SK-N-MC (cell line): ENCODE results near the gene DIP2C.

ENCODE experiments used
- DNase-seq: peaks from one replicate; pipeline ENCODE4 v3.0.0-alpha.2; 2011; ENCODE audit warnings: low read depth, low spot score
- H3K27ac ChIP-seq: fragments of 200-600 bp; sonication (generic); 2 replicates; pipeline ENCODE4 v1.5.1; 2016; ENCODE audit warnings: mixed run types
- H3K36me3 ChIP-seq: fragments of 200-600 bp; sonication (generic); 2 replicates; pipeline ENCODE4 v1.6.1; 2017; ENCODE audit warnings: antibody characterized with exemption, low read length, mixed read lengths; ENCODE audit not compliant: insufficient read depth
- H3K4me3 ChIP-seq: fragments of 200-600 bp; sonication (generic); 2 replicates; pipeline ENCODE4 v1.5.1; 2016
- H3K9ac ChIP-seq: fragments of 200-600 bp; sonication (generic); 2 replicates; pipeline ENCODE4 v1.8.0; 2017; ENCODE audit warnings: mixed run types, mixed read lengths; ENCODE audit not compliant: insufficient read length
- H3K9me3 ChIP-seq: fragments of 200-600 bp; sonication (generic); 2 replicates; pipeline ENCODE4 v1.6.1; 2017; ENCODE audit warnings: low read depth, mild to moderate bottlenecking, antibody characterized with exemption, low read length, moderate library complexity, mixed read lengths
- EZH2 ChIP-seq: fragments of 200-600 bp; sonication (generic); IDR thresholded peaks from one replicate; pipeline ENCODE4 v1.6.1; 2017; ENCODE audit warnings: antibody characterized with exemption
- FOXP2 ChIP-seq: optimal IDR thresholded peaks from 2 replicates; pipeline ENCODE3; 2011; ENCODE audit warnings: mild to moderate bottlenecking, moderate library complexity; ENCODE audit not compliant: insufficient read depth; ENCODE audit errors: extremely low read length, control extremely low read depth
- POLR2AphosphoS5 ChIP-seq: IDR thresholded peaks from 2 replicates; pipeline ENCODE4 v1.6.1; 2012; ENCODE audit warnings: mild to moderate bottlenecking, low read depth, low read length, borderline replicate concordance

DIP2C gene

DNA sequence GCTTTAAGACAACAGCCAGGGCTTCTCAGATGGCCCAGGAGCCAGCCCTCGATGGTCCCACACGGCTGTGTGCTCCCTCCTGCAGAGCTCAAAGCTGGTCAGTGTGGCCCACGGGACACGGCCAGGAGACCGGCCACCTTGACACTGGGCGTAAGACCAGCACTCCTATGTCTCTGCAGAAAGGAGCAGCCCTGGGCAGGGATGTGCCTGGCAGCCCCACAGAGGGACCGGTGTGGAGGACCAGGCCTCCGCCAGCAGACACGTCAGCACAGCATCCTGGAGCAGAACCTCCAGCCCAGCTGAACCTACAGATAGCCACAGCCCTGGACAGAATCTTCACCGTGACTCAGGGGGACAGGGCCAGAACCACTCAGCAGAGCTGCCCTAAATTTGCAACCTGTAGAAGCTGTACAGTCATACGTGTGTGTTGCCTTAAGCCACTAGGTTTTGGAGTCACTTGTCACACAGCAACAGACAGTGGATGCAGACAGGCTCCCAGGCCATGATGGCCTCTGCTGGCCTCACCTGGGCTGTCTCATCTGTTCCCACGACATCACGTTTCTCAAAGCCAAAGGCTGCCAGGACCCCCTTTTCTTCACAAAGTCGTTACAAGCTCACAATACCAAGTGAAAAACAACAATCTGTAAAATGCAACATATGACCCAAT, 132.4 kb downstream of the DIP2C start:
- no peak for DNase-seq
- Histone ChIP-seq H3K36me3 (no peaks in the 10 kb centered on the region), H3K9me3 (no peaks in the 10 kb centered on the region), H3K27ac (0 out of 2 replicates have a peak overlapping the region, but pooled peaks have one; percentile 19), H3K9ac (no peak overlapping the region), H3K4me3 (no peak overlapping the region)
- no peak for TF ChIP-seq EZH2
- TF ChIP-seq POLR2AphosphoS5, result no peak
- no peak for TF ChIP-seq FOXP2

DNA sequence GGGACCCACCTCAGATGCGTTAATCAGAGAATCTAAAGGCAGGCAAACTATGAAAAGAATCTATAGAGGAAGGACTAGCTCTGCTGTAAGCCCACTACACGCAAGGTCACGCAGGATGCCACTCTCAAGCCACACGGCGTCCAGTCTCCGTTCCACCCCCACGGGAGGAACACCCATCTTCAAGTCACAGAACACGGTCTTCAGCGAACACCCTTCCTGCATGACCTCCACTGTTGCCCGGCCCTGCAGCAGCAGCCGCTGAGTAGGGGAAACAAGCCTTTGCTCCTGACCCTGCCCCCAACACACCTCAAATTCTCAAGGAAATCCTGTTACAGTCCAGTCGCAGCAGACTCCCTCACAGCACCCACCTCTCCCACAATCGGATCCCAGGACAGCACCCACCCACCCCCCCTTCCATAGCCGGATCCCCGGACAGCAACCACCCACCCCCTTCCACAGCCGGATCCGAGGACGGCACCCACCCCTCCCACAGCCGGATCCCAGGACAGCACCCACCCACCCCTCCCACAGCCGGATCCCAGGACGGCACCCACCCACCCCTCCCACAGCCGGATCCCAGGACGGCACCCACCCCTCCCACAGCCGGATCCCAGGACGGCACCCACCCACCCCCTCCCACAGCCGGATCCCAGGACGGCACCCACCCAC, 133.7 kb downstream of the DIP2C start:
- Histone ChIP-seq H3K27ac (no peak overlapping the region), H3K4me3 (no peak overlapping the region), H3K9ac (no peak overlapping the region), H3K9me3 (no peaks in the 10 kb centered on the region), H3K36me3 (no peaks in the 10 kb centered on the region)
- TF ChIP-seq EZH2, result no peak
- no peak for TF ChIP-seq POLR2AphosphoS5
- TF ChIP-seq FOXP2, result no peak
- DNase-seq, result no peak

DNA sequence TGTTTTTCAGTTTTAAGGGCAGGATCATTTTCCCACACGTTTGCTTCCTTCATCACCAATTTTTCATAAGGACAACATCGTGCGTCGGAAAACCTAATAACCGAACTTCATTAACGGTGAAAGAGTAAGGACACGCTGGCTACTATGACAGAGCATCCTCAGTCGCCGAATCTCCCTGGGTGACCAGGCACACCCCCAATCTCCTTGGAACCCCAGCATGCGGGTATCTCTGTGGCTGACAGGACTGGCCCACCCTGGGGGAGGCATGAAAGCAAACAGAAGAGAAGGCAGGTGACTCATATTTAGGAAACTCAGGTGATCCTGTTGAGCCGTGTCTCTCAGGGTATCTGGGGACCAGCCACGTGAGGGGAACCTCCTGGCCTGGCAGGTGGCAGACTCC, 134.2 kb downstream of the DIP2C start:
- Histone ChIP-seq H3K27ac (no peak overlapping the region), H3K9me3 (no peaks in the 10 kb centered on the region), H3K36me3 (no peaks in the 10 kb centered on the region), H3K4me3 (no peak overlapping the region), H3K9ac (no peak overlapping the region)
- no peak for TF ChIP-seq EZH2
- no peak for TF ChIP-seq FOXP2
- TF ChIP-seq POLR2AphosphoS5, result no peak
- DNase-seq, result no peak

DNA sequence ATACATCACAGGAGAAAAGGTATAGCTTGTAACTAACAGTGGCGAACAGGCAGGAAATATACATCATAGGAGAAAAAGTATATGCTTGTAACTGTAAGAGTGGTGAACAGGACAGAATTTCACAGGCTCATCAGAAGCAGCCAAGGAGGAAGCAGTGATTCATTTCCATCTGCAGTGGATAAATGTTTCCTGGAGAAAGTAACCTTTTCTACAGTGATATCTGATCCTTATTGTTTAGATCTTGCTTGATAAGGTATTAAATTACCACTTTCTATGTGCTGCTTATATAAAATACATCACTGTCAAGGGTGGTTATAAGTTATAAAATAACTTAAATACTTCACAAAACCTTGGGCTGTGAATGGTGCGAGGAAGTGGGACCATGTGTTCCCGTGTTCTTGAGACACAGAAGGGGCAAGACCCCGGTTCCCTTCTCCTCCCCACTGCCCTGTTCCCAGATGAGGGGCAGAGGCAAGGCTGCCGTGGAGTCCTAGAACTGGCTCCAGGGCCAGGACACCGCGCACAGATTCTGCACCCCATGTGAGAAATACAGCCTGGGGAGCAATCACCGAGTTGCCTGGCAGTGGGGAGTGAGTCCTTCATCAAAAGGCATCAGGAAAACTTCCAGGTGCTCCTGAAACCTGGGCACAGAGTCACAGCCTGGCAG, 135.2 kb downstream of the DIP2C start:
- Histone ChIP-seq H3K9me3 (no peaks in the 10 kb centered on the region), H3K9ac (no peak overlapping the region), H3K36me3 (no peaks in the 10 kb centered on the region), H3K27ac (no peak overlapping the region), H3K4me3 (no peak overlapping the region)
- DNase-seq, result no peak
- no peak for TF ChIP-seq EZH2
- TF ChIP-seq POLR2AphosphoS5, result no peak
- no peak for TF ChIP-seq FOXP2

DNA sequence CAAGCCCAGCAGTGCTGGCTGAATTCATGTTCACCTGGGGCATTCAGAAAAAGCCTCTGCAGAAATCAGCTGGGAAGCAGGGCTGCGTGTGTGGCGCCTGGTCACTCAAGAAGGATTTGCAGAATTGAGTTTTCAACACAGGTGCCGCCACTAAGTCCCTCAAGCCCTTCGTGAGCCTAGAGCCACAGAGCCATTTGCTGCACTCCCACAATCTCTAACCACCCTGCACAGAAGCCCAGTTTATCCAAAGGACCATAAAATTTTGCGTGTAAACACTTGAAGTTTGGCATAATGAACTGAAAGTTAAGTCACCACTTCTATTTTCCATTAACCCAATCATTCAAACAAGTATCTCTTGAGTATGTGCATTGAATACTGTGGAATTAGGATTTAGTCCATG, 136.2 kb downstream of the DIP2C start:
- TF ChIP-seq POLR2AphosphoS5, result no peak
- TF ChIP-seq EZH2, result no peak
- no peak for TF ChIP-seq FOXP2
- no peak for DNase-seq
- Histone ChIP-seq H3K4me3 (no peak overlapping the region), H3K36me3 (no peaks in the 10 kb centered on the region), H3K27ac (no peak overlapping the region), H3K9ac (no peak overlapping the region), H3K9me3 (no peaks in the 10 kb centered on the region)

DNA sequence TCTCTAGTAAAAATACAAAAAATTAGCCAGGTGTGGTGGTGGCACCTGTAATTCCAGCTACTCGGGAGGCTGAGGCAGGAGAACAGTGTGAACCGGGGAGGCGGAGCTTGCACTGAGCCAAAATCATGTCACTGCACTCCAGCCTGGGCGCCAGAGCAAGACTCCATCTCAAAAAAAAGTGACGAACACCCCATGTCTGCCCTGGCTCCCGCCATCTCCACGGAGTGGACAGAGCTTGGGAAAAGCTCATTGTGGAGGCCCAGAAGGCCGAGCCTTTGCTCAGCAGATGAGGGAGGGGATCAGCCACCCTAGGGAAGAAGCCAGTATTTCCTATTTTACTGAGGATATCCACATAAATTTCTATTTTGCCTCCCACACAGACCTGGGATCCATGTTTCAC, 136.8 kb downstream of the DIP2C start:
- TF ChIP-seq FOXP2 (no peak), EZH2 (no peak), POLR2AphosphoS5 (no peak)
- no peak for DNase-seq
- Histone ChIP-seq H3K9me3 (no peaks in the 10 kb centered on the region), H3K27ac (no peak overlapping the region), H3K36me3 (no peaks in the 10 kb centered on the region), H3K4me3 (no peak overlapping the region), H3K9ac (no peak overlapping the region)

DNA sequence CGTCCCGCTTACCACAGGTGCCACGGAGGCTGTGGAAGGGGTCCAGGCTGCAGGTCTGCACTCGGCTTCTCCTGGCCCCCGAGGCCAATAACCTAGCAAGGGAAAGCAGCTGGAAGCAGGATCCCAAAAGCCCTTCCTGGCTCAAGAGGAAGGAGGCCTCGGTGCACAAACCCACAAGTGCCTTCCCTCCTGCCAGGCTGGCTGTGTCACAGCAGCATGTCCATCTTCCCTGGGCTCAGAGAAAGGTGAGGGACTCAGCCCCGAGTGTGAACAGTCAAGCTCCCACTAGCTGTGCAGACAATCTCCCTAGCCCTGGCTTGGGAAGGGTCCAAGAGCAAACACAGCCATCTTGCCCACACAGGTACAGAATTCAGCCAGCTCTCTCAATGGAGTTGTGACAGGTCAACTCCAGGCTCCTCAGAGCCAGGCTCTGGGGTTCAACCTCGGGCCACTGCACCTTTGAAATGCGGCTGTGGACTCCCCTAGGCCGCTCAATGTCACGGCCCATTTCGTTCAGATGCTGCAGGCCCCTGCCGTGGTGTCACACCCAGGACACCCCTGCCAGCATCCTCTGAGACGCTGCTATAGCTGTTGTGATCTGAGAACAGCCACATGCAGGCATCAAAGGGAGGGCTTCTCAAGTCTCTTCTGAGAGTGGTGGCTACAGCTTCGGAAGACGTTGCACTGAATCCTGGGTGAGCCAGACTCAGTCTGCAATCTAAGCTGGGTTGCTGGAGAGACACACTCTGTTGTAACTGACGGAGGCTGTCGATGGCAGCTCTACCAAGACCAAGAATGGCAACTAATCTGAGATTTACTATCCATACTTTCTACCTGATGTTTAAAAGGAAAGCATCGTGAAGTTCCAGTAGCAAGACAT, 137.9 kb downstream of the DIP2C start:
- H3K4me3 ChIP-seq, result no peak overlapping the region
- H3K9ac ChIP-seq, result no peak overlapping the region
- H3K27ac ChIP-seq, result no peak overlapping the region
- DNase-seq, result no peak
- no peaks in the 10 kb centered on the region for H3K36me3 ChIP-seq
- H3K9me3 ChIP-seq, result no peaks in the 10 kb centered on the region
- TF ChIP-seq FOXP2, result no peak
- no peak for TF ChIP-seq EZH2
- TF ChIP-seq POLR2AphosphoS5, result no peak
